NT2/D1 (cell line): ENCODE data around the gene DHRS12.

Experiments used
- DNase-seq: peaks from one replicate; pipeline ENCODE4 v3.0.0-alpha.2; 2011; ENCODE audit warnings: low read depth, low spot score
- H3K27me3 ChIP-seq: 2 replicates; pipeline ENCODE4 v1.6.0; 2011; ENCODE audit warnings: mild to moderate bottlenecking; ENCODE audit not compliant: insufficient read length, insufficient read depth
- H3K36me3 ChIP-seq: 2 replicates; pipeline ENCODE4 v1.6.1; 2011; ENCODE audit warnings: mild to moderate bottlenecking, low read length, mixed read lengths; ENCODE audit not compliant: insufficient read depth, insufficient read length
- H3K4me1 ChIP-seq: 2 replicates; pipeline ENCODE4 v1.5.1; 2011; ENCODE audit not compliant: insufficient read depth, insufficient read length
- H3K4me3 ChIP-seq: 2 replicates; pipeline ENCODE4 v1.5.1; 2011; ENCODE audit warnings: low read depth; ENCODE audit not compliant: insufficient read length
- H3K9ac ChIP-seq: 2 replicates; pipeline ENCODE4 v1.6.0; 2011; ENCODE audit warnings: low read depth; ENCODE audit not compliant: insufficient read length
- H3K9me3 ChIP-seq: 2 replicates; pipeline ENCODE4 v1.5.1; 2011; ENCODE audit warnings: mild to moderate bottlenecking, low read length; ENCODE audit not compliant: insufficient read depth
- SUZ12 ChIP-seq: IDR thresholded peaks from 2 replicates; pipeline ENCODE4 v1.6.1; 2011; ENCODE audit not compliant: insufficient read length, insufficient read depth; ENCODE audit errors: extremely low read depth
- YY1 ChIP-seq: IDR thresholded peaks from 2 replicates; pipeline ENCODE4 v1.6.1; 2011; ENCODE audit not compliant: insufficient read length, insufficient read depth
- ZNF274 ChIP-seq: IDR thresholded peaks from 2 replicates; pipeline ENCODE4 v1.6.1; 2011; ENCODE audit warnings: mild to moderate bottlenecking, low read depth, low read length

DHRS12 gene

DNA sequence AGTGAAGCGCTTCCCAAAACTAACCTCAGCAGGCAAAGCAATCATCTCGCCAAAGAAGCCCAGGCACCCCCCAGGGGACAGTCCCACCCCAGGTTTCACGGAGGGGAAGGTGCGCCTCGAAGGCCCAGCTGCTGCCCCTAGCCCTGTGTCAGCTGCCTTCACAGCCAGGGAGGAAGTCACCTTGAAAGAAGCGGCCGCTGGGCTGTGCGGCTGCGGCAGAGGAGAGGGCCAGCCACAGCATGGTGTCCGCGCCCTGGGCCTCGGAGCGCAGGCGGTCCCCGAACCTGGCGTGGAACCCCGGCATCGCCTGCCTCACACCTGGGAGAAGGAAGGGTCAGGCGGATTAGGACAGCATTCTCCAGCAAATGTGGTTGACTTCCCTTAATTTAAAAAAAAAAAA lies 35.0 kb downstream of the DHRS12 start:
- H3K9me3 ChIP-seq = no peaks in the 10 kb centered on the region
- H3K9ac ChIP-seq = no peak overlapping the region
- peaks cover 4% of the 10 kb centered on the region for H3K36me3 ChIP-seq
- no peaks in the 10 kb centered on the region for H3K27me3 ChIP-seq
- H3K4me3 ChIP-seq = no peak overlapping the region
- DNase-seq = no peak
- no peak for TF ChIP-seq SUZ12
- TF ChIP-seq ZNF274 = no peak
- TF ChIP-seq YY1 = no peak
- no peaks in the 10 kb centered on the region for H3K4me1 ChIP-seq

DNA sequence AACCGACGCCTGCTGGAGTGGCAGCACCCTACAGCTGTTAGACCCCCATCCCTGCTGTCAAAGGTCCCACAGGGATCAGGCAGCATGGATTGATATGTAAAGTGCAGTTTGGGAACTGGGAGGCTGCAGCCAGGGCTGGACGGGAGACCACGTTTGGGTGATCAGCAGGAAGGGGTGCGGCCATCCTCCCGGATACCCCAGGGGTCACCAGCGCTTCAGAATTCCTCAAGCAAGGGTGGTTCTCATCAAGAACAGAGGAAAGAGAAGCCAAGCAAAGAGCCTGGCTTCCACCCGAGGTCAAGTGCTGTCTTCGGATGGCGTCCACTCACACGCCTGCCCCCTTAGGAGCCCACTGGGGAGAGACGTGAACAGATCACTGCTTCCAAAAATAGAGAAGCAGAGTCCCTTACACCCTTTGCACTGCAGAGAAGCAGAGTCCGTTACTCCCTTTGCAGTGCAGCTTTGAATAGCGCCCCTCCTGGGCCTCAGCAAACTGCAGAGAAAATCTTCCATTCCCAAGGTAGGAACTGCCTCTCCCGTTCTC lies 35.5 kb downstream of the DHRS12 start:
- H3K27me3 ChIP-seq = no peaks in the 10 kb centered on the region
- H3K9ac ChIP-seq = no peak overlapping the region
- no peaks in the 10 kb centered on the region for H3K9me3 ChIP-seq
- peaks cover 4% of the 10 kb centered on the region for H3K36me3 ChIP-seq
- TF ChIP-seq ZNF274 = no peak
- TF ChIP-seq SUZ12 = no peak
- TF ChIP-seq YY1 = no peak
- H3K4me1 ChIP-seq = no peaks in the 10 kb centered on the region
- no peak overlapping the region for H3K4me3 ChIP-seq
- DNase-seq = peak; percentile 13

DNA sequence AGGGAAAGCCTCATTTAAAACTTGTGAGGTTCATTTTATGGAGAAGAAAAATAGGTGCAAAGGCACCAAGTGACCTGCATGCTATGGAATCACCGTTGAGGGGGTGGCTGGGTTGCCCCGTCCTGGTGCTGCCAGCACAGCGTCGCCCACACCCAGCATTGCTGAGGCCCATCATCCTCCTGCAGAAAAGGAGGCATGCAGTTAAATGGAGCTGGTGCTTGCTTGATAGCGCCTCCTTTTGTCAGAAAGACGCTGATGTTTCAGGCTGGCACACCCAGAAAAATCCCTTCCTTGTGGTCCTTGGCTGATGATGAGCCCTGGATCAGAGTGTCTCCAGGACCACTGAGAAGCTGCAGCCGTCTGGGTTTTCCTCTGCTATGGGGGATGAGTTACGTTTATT lies 36.9 kb downstream of the DHRS12 start:
- no peak for DNase-seq
- Histone ChIP-seq H3K4me3 (no peak overlapping the region), H3K9me3 (no peaks in the 10 kb centered on the region), H3K9ac (no peak overlapping the region), H3K4me1 (no peaks in the 10 kb centered on the region), H3K27me3 (no peaks in the 10 kb centered on the region), H3K36me3 (peaks cover 4% of the 10 kb centered on the region)
- TF ChIP-seq SUZ12 (no peak), ZNF274 (no peak), YY1 (no peak)

DNA sequence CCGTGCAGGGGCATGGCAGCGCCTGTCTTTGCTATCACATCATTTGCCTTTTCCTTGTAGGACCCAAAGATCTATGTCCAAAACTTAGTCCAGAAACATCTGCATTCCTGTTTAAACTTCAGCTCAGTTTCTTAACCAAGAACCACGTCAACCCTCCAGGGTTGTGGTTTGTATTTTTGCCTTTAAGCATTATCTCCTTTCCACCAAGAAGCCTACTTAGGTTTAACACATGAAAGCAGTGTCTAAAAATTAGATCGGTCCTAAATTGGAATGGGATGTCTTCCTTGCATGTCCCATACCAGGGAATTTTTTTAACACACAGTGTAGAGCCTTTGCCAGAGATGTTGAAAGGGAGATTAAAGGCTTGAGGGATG lies 38.8 kb downstream of the DHRS12 start:
- TF ChIP-seq SUZ12 = no peak
- no peak for TF ChIP-seq ZNF274
- TF ChIP-seq YY1 = no peak
- no peak for DNase-seq
- Histone ChIP-seq H3K9me3 (no peaks in the 10 kb centered on the region), H3K4me1 (no peaks in the 10 kb centered on the region), H3K36me3 (peaks cover 4% of the 10 kb centered on the region), H3K9ac (no peak overlapping the region), H3K27me3 (no peaks in the 10 kb centered on the region), H3K4me3 (no peak overlapping the region)

DNA sequence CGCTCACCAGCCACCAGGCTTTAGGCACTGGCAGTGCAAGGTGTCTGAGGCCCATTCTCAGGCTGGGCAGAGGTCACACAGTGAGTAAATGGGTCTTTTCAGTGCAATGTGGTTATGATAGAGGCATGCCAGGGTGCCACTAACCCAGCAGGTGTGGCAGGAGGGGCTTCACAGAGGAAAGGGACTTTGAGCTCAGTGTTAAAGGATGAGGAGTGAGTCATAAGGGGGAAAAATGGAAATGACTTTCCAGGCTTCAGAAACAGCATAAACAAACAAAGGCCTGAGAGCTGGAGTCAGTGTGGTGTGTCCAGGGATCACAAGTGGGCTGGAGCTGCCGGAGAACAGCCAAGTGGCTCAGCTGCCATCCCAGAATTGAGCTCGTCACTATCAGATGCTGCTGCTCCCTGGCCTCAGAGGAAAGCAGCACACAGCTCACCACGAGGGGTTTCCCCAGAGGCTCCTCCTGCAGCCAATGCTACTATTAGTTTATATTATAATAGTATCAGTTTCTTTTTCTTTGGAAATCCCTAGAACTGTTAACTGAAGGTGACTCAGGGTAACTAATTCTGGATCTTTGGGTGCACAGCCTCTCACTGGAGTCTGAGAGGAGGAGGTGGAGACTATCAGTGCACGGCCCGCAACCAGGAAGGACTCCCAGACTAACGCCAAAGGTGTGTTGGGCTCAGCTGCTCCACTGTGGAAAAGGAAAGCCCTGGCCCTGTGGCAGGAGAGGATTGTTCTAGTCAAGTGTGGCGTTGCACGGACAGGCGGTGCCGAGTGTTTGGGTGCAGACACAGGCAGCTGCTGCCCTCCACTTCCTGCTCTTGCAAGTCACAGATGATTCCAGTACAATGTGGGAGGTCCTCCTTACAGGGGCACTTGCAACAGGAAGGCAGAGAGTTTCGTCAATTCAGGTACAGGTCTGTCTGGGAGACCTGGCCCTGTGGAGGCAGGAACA lies 39.5 kb downstream of the DHRS12 start:
- Histone ChIP-seq H3K4me3 (no peak overlapping the region), H3K9ac (no peak overlapping the region)

DNA sequence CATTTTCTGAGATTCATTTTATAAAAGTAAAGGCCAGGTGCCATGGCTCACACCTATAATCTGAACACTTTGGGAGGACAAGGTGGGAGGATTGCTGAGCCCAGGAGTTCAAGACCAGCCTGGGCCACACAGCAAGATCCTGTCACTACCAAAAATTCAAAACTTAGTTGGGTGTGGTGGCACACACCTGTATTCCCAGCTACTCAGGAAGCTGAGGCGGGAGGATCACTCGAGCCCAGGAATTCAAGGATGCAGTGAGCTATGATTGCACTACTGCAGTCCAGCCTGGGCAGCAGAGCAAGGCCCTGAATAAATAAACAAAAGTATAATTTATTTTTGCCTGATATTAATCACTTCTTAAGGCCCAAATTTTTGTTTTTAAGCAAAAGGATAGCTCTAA lies 40.5 kb downstream of the DHRS12 start:
- Histone ChIP-seq H3K9ac (no peak overlapping the region), H3K9me3 (no peaks in the 10 kb centered on the region), H3K36me3 (peaks cover 4% of the 10 kb centered on the region), H3K4me1 (no peaks in the 10 kb centered on the region), H3K27me3 (no peaks in the 10 kb centered on the region), H3K4me3 (no peak overlapping the region)
- DNase-seq = no peak
- TF ChIP-seq SUZ12 = no peak
- TF ChIP-seq YY1 = no peak
- TF ChIP-seq ZNF274 = no peak

More for the DNA sequence above, 39.5 kb downstream of the DHRS12 start:
- no peak for DNase-seq
- no peak for TF ChIP-seq ZNF274
- no peak for TF ChIP-seq SUZ12
- Histone ChIP-seq H3K9me3 (no peaks in the 10 kb centered on the region), H3K4me1 (no peaks in the 10 kb centered on the region), H3K27me3 (no peaks in the 10 kb centered on the region), H3K36me3 (peaks cover 4% of the 10 kb centered on the region)

DNA sequence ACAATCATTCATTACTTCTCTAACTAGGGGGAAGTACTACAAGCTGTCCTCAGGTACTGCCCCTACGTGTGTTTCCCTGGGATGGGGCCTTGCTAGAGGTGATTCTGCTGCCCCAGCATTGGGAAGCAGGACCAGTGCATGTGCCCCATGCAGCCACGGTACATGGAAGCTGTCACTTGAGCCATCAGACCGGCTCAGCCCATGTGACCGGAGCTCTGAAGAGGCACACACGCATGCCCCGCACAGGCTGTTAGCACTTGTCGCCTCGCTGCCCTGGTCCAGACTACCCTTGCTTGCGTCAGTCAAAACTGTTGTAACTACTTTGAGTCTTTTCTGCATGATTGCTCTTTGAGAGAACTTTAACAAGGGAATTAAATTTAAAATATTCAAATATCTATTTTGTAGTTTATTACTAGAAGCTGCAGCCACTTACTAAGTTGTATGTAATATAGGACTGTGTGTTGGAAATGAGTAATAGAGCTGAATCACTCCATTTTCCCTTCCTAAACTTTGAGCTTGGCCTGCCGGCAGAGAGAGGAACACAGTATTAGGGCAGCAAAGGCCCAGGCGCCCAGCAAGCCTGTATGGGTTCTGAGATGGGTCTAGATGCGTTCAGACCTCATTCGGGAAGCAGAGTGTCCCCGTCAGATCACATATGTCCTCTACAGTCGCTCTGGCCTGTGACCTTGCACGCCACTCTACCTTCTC lies 42.2 kb downstream of the DHRS12 start:
- no peak overlapping the region for H3K9ac ChIP-seq
- H3K27me3 ChIP-seq = no peaks in the 10 kb centered on the region
- H3K4me3 ChIP-seq = no peak overlapping the region
- H3K36me3 ChIP-seq = peaks cover 4% of the 10 kb centered on the region
- H3K9me3 ChIP-seq = no peaks in the 10 kb centered on the region
- DNase-seq = no peak
- TF ChIP-seq YY1 = no peak
- TF ChIP-seq SUZ12 = no peak
- TF ChIP-seq ZNF274 = no peak
- no peaks in the 10 kb centered on the region for H3K4me1 ChIP-seq
